Measurements from ENCODE around the gene RBM39. TPM values are rescaled to one million over a fixed set of nuclear protein-coding genes. Genes with fewer than 3 reads are reported as not detected.

Gene RBM39
- total RNA-seq, 1 donor from 2014 or later = 322 TPM

DNA sequence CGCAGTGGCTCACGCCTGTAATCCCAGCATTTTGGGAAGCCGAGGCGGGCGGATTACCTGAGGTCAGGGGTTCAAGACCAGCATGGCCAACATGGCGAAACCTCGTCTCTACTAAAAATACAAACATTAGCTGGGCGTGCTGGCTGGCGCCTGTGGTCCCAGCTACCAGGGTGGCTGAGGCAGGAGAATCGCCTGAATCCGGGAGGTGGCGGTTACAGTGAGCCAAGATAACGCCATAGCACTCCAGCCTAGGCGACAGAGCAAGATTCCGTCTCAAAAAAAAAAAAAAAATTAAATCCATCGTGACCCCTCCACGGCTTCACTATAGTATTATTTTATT is 76.1 kb downstream of the RBM39 start:
- no peaks in the 10 kb centered on the region for H3K27me3 ChIP-seq (ENCODE audit: control insufficient read depth, insufficient read depth, low read length)
- TF ChIP-seq, protein P1, sequence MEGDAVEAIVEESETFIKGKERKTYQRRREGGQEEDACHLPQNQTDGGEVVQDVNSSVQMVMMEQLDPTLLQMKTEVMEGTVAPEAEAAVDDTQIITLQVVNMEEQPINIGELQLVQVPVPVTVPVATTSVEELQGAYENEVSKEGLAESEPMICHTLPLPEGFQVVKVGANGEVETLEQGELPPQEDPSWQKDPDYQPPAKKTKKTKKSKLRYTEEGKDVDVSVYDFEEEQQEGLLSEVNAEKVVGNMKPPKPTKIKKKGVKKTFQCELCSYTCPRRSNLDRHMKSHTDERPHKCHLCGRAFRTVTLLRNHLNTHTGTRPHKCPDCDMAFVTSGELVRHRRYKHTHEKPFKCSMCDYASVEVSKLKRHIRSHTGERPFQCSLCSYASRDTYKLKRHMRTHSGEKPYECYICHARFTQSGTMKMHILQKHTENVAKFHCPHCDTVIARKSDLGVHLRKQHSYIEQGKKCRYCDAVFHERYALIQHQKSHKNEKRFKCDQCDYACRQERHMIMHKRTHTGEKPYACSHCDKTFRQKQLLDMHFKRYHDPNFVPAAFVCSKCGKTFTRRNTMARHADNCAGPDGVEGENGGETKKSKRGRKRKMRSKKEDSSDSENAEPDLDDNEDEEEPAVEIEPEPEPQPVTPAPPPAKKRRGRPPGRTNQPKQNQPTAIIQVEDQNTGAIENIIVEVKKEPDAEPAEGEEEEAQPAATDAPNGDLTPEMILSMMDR (IDR thresholded peaks at IDR 0.05; ENCODE audit: insufficient read depth, low read length, severe bottlenecking) = no peak
- no peak overlapping the region for H3K4me3 ChIP-seq (ENCODE audit: low read depth, low read length)
- peaks cover 3% of the 10 kb centered on the region for H3K36me3 ChIP-seq (ENCODE audit: control insufficient read depth, insufficient read depth, low read length)
- FAIRE-seq (no peak), DNase-seq (ENCODE audit: low read depth) (no peak)

DNA sequence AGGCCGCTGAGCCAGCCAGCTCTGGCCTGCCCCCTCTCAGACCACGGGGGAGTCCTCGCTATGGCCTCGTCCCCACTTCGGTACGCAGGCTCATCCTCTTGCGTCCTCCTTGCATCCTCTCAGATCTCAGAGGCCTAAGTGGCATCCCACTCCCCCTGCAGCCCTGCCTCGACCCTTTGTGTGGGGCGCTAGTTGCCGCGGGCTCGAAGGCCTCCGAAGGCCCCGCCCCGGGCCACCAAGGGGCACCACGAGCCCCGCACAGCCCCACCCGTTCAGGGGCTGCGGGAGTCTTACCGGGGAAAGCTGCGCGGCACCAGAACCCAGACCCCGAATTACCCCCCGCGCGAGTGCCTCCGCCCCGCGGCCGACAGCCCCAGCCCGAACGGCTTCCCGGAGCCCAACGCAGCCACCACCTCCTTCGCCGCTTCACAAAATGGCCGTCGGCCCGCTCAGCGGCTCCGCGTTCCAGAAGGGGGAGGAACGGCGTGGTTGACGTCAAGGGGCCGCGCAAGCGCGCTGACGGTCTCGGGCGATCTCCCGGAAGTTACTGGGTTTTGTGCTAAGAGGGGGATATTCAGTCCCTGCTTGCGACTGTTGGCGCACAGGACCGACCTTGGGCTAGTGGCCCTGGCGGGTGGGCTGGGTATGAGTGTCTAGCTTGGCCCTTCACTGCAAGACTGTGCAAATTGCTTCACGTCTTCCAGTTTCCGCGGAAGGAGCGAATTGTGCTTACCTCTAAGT is 77.4 kb downstream of the RBM39 start, which contains the start of the genes CPNE1 and RBM12:
TSS of gene CPNE1 (minus strand) at position 435 of the 741 bp plus-strand sequence. CDS start 31,977 bp downstream, outside the sequence.
TSS of gene RBM12 (minus strand) at position 435 of the 741 bp plus-strand sequence. CDS start 9,578 bp downstream, outside the sequence.
- Histone ChIP-seq H3K36me3 (ENCODE audit: control insufficient read depth, insufficient read depth, low read length) (peaks cover 2% of the 10 kb centered on the region), H3K27me3 (ENCODE audit: control insufficient read depth, insufficient read depth, low read length) (no peaks in the 10 kb centered on the region), H3K4me3 (ENCODE audit: low read depth, low read length) (peak within 1 kb of the TSS; percentile 100)
- FAIRE-seq (no peak), DNase-seq (ENCODE audit: low read depth) (peak; percentile 81)
- TF ChIP-seq, protein P1 (IDR thresholded peaks at IDR 0.05; ENCODE audit: insufficient read depth, low read length, severe bottlenecking) = no peak

DNA sequence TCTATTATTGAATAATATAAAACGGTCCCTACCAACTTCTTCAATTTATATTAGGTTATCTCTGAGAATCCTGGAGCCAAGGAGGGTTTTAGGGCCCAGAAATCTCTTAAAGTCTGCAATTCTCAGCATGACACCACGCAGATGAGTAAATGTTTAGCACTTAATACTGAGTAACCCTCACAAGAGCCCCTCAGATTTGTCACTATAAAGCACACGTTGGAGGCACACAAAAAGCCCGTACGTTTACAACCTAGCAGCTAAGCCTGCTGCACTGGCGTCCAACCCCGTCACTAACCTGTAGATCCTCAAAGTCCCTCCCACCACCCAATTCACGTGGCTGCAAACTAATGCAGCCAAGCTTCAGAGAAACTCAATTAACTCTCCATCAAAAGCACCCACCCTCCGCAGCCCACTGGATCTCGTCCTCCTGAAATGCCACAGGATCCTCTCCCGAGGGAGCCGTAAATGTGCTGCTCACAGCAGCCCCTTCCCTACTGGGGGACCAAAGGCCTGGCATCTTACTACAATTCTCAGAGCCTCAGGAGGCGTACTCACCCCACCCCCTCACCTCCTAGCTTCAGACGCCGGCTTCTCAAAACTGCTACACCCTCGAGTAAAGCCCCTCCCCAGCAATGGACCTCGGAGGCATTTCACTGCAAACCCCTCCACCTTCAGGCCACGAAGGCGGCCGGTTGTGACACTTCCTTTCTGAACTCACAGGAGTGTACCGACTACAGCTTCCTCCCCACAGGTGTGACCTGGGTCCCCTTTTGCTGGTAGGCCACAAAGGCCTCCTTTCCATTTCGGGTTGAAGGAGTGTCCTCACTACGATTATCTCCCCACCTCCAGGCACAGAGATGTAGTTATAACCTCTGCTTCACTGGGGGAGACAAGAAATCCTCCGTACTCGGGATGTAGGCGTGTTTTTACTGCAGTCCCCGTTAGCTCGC is 78.3 kb downstream of the RBM39 start:
- TF ChIP-seq, protein P1 (IDR thresholded peaks at IDR 0.05; ENCODE audit: insufficient read depth, low read length, severe bottlenecking) = no peak
- DNase-seq (ENCODE audit: low read depth) (peak; percentile 47), FAIRE-seq (no peak)
- Histone ChIP-seq H3K36me3 (ENCODE audit: control insufficient read depth, insufficient read depth, low read length) (no peaks in the 10 kb centered on the region), H3K27me3 (ENCODE audit: control insufficient read depth, insufficient read depth, low read length) (no peaks in the 10 kb centered on the region), H3K4me3 (ENCODE audit: low read depth, low read length) (peak overlapping the region; percentile 100)

DNA sequence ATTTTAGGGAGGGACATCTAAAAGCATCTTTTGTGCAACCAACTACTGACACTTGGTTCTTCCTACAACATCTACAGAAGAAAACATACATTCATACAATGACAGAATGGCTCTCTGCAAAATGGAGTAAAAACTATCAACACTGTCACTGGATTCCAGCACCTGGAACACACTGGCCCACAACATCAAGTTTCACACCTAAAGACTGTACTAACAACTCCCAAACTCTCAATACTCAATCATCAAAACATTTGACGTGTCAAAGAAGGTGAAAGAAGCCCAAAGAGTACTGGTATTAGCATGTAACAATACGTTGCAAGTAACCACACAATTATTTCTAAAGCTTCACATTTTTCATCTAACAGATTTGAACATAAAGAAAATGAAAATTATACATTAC is 79.5 kb downstream of the RBM39 start:
- TF ChIP-seq, protein P1 (IDR thresholded peaks at IDR 0.05; ENCODE audit: insufficient read depth, low read length, severe bottlenecking) = no peak
- DNase-seq (ENCODE audit: low read depth) (no peak), FAIRE-seq (no peak)
- Histone ChIP-seq H3K36me3 (ENCODE audit: control insufficient read depth, insufficient read depth, low read length) (no peaks in the 10 kb centered on the region), H3K27me3 (ENCODE audit: control insufficient read depth, insufficient read depth, low read length) (no peaks in the 10 kb centered on the region), H3K4me3 (ENCODE audit: low read depth, low read length) (peak overlapping the region; percentile 5)

DNA sequence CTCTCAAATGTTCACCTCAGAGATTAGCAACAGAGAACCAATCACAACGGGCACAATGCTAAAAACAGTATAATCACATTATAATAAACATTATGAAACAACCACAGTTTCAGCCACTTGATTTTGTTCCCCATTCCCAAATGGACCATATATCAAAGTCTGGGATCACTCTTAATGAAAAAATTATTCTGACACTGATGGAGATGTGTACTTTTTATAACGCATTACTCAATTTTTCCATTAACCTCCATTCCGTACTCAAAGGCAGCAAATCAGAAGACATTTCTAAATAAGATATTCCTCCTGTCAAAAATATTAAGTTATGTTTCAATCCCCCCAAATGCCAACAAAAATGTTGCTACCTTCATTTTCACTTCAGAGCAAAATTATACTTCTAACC is 80.2 kb downstream of the RBM39 start:
- peak overlapping the region; percentile 5 for H3K4me3 ChIP-seq (ENCODE audit: low read depth, low read length)
- FAIRE-seq = no peak
- H3K36me3 ChIP-seq (ENCODE audit: control insufficient read depth, insufficient read depth, low read length) = no peaks in the 10 kb centered on the region
- DNase-seq (ENCODE audit: low read depth) = no peak
- TF ChIP-seq, protein P1 (IDR thresholded peaks at IDR 0.05; ENCODE audit: insufficient read depth, low read length, severe bottlenecking) = no peak
- H3K27me3 ChIP-seq (ENCODE audit: control insufficient read depth, insufficient read depth, low read length) = no peaks in the 10 kb centered on the region

Measured in bronchial epithelial cell (primary cell).